Measurements from ENCODE around the gene NOS2.
"Not testable (repeated sequence)": the region's sequence is repeated elsewhere in the genome, so short reads cannot be mapped to it uniquely, and the experiment has no call there.

The NOS2 gene

GRCh38 chr17:27752831-27753619 lies 47.3 kb downstream of the NOS2 start:
- WGBS, 2 experiments (ENCODE audit: insufficient coverage in 2 of 2) = no CpG with 5 or more reads among the region's 19 CpGs
- H3K36me3 ChIP-seq (ENCODE audit: control insufficient read depth, insufficient read depth, low read length); H3K4me1 ChIP-seq (ENCODE audit: control insufficient read depth, insufficient read depth, low read length, poor library complexity, severe bottlenecking); H3K9me3 ChIP-seq (ENCODE audit: control insufficient read depth, low read length); H3K27ac ChIP-seq (ENCODE audit: low read depth, low read length, severe bottlenecking); H3K4me3 ChIP-seq (ENCODE audit: extremely low read depth, insufficient read depth, low read length, poor library complexity, severe bottlenecking): not testable (repeated sequence)

GRCh38 chr17:27751622-27752490 lies 48.5 kb downstream of the NOS2 start:
- Histone ChIP-seq H3K4me1 (ENCODE audit: control insufficient read depth, insufficient read depth, low read length, poor library complexity, severe bottlenecking) (no peaks in the 10 kb centered on the region), H3K9me3 (ENCODE audit: control insufficient read depth, low read length) (no peaks in the 10 kb centered on the region), H3K36me3 (ENCODE audit: control insufficient read depth, insufficient read depth, low read length) (no peaks in the 10 kb centered on the region), H3K4me3 (ENCODE audit: extremely low read depth, insufficient read depth, low read length, poor library complexity, severe bottlenecking) (no peak overlapping the region), H3K27ac (ENCODE audit: low read depth, low read length, severe bottlenecking) (no peak overlapping the region)
- WGBS, 2 experiments (ENCODE audit: insufficient coverage in 2 of 2) = 92 to 95% methylated on average over 16 to 17 of the region's 19 CpGs

GRCh38 chr17:27751166-27751565 lies 49.2 kb downstream of the NOS2 start:
- no peaks in the 10 kb centered on the region for H3K9me3 ChIP-seq (ENCODE audit: control insufficient read depth, low read length)
- no peaks in the 10 kb centered on the region for H3K4me1 ChIP-seq (ENCODE audit: control insufficient read depth, insufficient read depth, low read length, poor library complexity, severe bottlenecking)
- H3K4me3 ChIP-seq (ENCODE audit: extremely low read depth, insufficient read depth, low read length, poor library complexity, severe bottlenecking) = no peak overlapping the region
- no peaks in the 10 kb centered on the region for H3K36me3 ChIP-seq (ENCODE audit: control insufficient read depth, insufficient read depth, low read length)
- no peak overlapping the region for H3K27ac ChIP-seq (ENCODE audit: low read depth, low read length, severe bottlenecking)
- 93 to 97% methylated on average over 5 to 6 of the region's 8 CpGs for WGBS, 2 experiments (ENCODE audit: insufficient coverage in 2 of 2)

GRCh38 chr17:27749562-27750150 lies 50.7 kb downstream of the NOS2 start:
- not testable (repeated sequence) for H3K27ac ChIP-seq (ENCODE audit: low read depth, low read length, severe bottlenecking); H3K4me3 ChIP-seq (ENCODE audit: extremely low read depth, insufficient read depth, low read length, poor library complexity, severe bottlenecking); H3K9me3 ChIP-seq (ENCODE audit: control insufficient read depth, low read length); H3K4me1 ChIP-seq (ENCODE audit: control insufficient read depth, insufficient read depth, low read length, poor library complexity, severe bottlenecking); H3K36me3 ChIP-seq (ENCODE audit: control insufficient read depth, insufficient read depth, low read length)
- 83 to 90% methylated on average over 10 to 15 of the region's 15 CpGs for WGBS, 2 experiments (ENCODE audit: insufficient coverage in 2 of 2)

DNA sequence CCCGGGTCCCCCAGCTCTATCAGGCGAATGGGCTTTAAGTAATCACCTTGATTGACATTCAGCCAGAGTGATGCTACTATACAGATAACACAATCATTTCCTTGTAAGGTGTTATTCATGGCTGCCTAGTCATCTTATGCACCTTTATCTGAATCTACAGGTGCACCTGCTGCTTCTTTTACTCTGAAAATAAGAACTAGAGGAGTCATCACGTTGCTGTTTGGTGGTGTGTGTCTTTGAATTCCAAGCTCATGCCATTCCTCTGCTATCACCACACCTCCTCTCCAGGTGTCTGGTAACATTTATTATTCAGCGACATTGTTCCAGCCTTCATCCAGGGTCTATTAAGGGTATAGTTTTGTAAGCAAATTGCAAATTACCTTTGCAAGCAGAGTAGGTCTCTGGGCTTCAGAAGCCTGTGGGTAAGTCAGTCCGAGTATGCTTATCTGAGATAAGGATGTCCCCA lies 51.9 kb downstream of the NOS2 start:
- H3K4me3 ChIP-seq (ENCODE audit: extremely low read depth, insufficient read depth, low read length, poor library complexity, severe bottlenecking) = no peak overlapping the region
- H3K9me3 ChIP-seq (ENCODE audit: control insufficient read depth, low read length) = no peaks in the 10 kb centered on the region
- H3K27ac ChIP-seq (ENCODE audit: low read depth, low read length, severe bottlenecking) = no peak overlapping the region
- H3K4me1 ChIP-seq (ENCODE audit: control insufficient read depth, insufficient read depth, low read length, poor library complexity, severe bottlenecking) = no peaks in the 10 kb centered on the region
- WGBS, 2 experiments (ENCODE audit: insufficient coverage in 2 of 2) = 33 to 74% methylated on average over 1 to 3 of the region's 5 CpGs
- H3K36me3 ChIP-seq (ENCODE audit: control insufficient read depth, insufficient read depth, low read length) = no peaks in the 10 kb centered on the region

DNA sequence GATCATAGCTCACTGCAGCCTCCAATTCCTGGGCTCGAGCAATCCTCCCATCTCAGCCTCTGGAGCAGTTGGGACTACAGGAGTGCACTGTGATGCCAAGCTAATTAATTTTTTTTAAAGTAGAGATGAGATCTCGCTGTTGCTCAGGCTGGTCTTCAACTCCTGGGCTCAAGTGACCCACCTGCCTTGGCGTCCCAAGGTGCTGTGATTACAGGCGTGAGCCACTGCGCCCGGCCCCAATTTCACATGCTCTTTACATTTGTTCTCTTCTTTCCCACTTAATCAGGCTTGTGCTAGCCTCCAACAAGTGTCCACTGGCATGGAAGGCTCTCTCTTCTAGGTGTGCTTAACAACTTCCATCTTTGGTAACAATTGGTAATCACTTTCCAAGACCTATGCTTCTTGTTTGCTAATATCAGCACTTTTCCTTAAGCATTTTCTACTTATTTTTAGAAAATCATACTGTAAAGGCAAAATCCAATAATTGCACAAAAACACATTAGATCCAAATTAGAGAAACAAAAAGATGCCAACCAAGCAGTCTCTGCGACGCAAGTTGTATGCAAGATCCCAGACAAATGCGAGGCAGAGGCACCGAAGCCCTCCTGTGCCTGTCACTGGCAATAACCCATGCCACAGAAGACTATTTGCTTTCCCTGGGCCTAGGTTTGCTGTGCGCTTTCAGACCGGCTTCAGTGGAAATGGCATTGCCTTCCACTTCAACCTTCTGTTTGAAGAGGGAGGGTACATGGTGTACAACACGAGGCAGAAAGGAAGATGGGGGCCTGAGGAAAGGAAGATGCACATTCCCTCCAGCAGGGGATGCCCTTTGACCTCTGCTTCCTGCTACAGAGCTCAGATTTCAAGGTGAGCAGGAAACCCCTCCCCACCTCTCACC lies 52.6 kb downstream of the NOS2 start:
- WGBS, 2 experiments (ENCODE audit: insufficient coverage in 2 of 2) = 87 to 90% methylated on average over 8 to 10 of the region's 13 CpGs
- Histone ChIP-seq H3K36me3 (ENCODE audit: control insufficient read depth, insufficient read depth, low read length) (no peaks in the 10 kb centered on the region), H3K4me1 (ENCODE audit: control insufficient read depth, insufficient read depth, low read length, poor library complexity, severe bottlenecking) (no peaks in the 10 kb centered on the region), H3K9me3 (ENCODE audit: control insufficient read depth, low read length) (no peaks in the 10 kb centered on the region), H3K27ac (ENCODE audit: low read depth, low read length, severe bottlenecking) (no peak overlapping the region), H3K4me3 (ENCODE audit: extremely low read depth, insufficient read depth, low read length, poor library complexity, severe bottlenecking) (no peak overlapping the region)

- H3K4me3 ChIP-seq (ENCODE audit: extremely low read depth, insufficient read depth, low read length, poor library complexity, severe bottlenecking) = no peak overlapping the region
These were observed 53.4 kb downstream of the NOS2 start for GRCh38 chr17:27746881-27747280.

DNA sequence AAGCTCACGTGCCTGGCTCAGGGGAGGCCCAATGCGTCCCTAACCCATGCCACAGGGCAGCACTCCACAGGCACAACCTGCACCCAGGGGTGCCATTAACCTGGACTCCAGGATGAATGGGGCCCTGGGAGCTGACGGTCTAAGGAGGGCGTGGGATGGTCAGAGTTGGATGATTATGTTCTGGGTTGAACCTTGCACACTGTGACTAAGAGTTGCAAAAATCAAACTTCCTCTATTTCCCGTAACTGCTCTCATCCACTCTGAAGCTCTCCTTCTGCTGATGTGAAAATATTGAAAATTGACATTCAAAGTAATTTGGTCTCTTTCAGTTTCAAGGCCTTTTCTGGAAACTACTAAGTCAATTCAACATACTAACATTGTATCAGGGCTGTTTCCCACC lies 54.0 kb downstream of the NOS2 start:
- H3K36me3 ChIP-seq (ENCODE audit: control insufficient read depth, insufficient read depth, low read length); H3K4me1 ChIP-seq (ENCODE audit: control insufficient read depth, insufficient read depth, low read length, poor library complexity, severe bottlenecking); H3K4me3 ChIP-seq (ENCODE audit: extremely low read depth, insufficient read depth, low read length, poor library complexity, severe bottlenecking); H3K9me3 ChIP-seq (ENCODE audit: control insufficient read depth, low read length); H3K27ac ChIP-seq (ENCODE audit: low read depth, low read length, severe bottlenecking): not testable (repeated sequence)
- WGBS, 2 experiments (ENCODE audit: insufficient coverage in 2 of 2) = no CpG with 5 or more reads among the region's 5 CpGs

More at GRCh38 chr17:27746881-27747280, 53.4 kb downstream of the NOS2 start:
- Histone ChIP-seq H3K36me3 (ENCODE audit: control insufficient read depth, insufficient read depth, low read length) (no peaks in the 10 kb centered on the region), H3K4me1 (ENCODE audit: control insufficient read depth, insufficient read depth, low read length, poor library complexity, severe bottlenecking) (no peaks in the 10 kb centered on the region), H3K9me3 (ENCODE audit: control insufficient read depth, low read length) (no peaks in the 10 kb centered on the region), H3K27ac (ENCODE audit: low read depth, low read length, severe bottlenecking) (no peak overlapping the region)
- 88 to 89% methylated on average over 5 of the region's 5 CpGs for WGBS, 2 experiments (ENCODE audit: insufficient coverage in 2 of 2)

GRCh38 chr17:27745207-27745830 lies 55.0 kb downstream of the NOS2 start:
- not testable (repeated sequence) for H3K36me3 ChIP-seq (ENCODE audit: control insufficient read depth, insufficient read depth, low read length); H3K9me3 ChIP-seq (ENCODE audit: control insufficient read depth, low read length); H3K4me3 ChIP-seq (ENCODE audit: extremely low read depth, insufficient read depth, low read length, poor library complexity, severe bottlenecking); H3K4me1 ChIP-seq (ENCODE audit: control insufficient read depth, insufficient read depth, low read length, poor library complexity, severe bottlenecking); H3K27ac ChIP-seq (ENCODE audit: low read depth, low read length, severe bottlenecking)
- 85 to 86% methylated on average over 7 to 10 of the region's 13 CpGs for WGBS, 2 experiments (ENCODE audit: insufficient coverage in 2 of 2)
